Right hindlimb (tissue), 1 donor: ENCODE measurements around the gene VPS54.
"Not testable (repeated sequence)": the region's sequence is repeated elsewhere in the genome, so short reads cannot be mapped to it uniquely, and the experiment has no call there.

Source experiments
- DNase-seq: peaks from one replicate; pipeline ENCODE4 v3.0.0-alpha.2; 2018

Gene VPS54

GRCh38 chr2:64023485-64024258 is 4.4 kb upstream of the VPS54 start:
- no peak for DNase-seq

GRCh38 chr2:64021578-64021977 is 2.4 kb upstream of the VPS54 start:
- DNase-seq = no peak

- no peak for DNase-seq
Observed at GRCh38 chr2:64019975-64020528, 824 bp upstream of the VPS54 start.

GRCh38 chr2:64018701-64019082 is 536 bp downstream of the VPS54 start:
- DNase-seq = peak; percentile 77

GRCh38 chr2:64017811-64018700 is 1.2 kb downstream of the VPS54 start:
- DNase-seq = peak; percentile 39

- no peak for DNase-seq
Observed at GRCh38 chr2:64015898-64016297, 3.3 kb downstream of the VPS54 start.

- DNase-seq = no peak
Observed at GRCh38 chr2:64015391-64015790, 3.8 kb downstream of the VPS54 start.

GRCh38 chr2:64014628-64015027 is 4.6 kb downstream of the VPS54 start:
- DNase-seq = no peak

GRCh38 chr2:64013053-64013452 is 6.2 kb downstream of the VPS54 start:
- DNase-seq = no peak

- no peak for DNase-seq
Observed at GRCh38 chr2:64012115-64012514, 7.1 kb downstream of the VPS54 start.

GRCh38 chr2:64008434-64009009 is 10.7 kb downstream of the VPS54 start:
- DNase-seq = no peak

GRCh38 chr2:64007924-64008323 is 11.3 kb downstream of the VPS54 start:
- DNase-seq = no peak

GRCh38 chr2:64005707-64006356 is 13.4 kb downstream of the VPS54 start:
- no peak for DNase-seq

GRCh38 chr2:64003239-64003638 is 16.0 kb downstream of the VPS54 start:
- no peak for DNase-seq

- no peak for DNase-seq
Observed at GRCh38 chr2:64001382-64002101, 17.7 kb downstream of the VPS54 start.

GRCh38 chr2:64000630-64001381 is 18.4 kb downstream of the VPS54 start:
- DNase-seq = no peak

GRCh38 chr2:63999049-63999448 is 20.2 kb downstream of the VPS54 start:
- no peak for DNase-seq

- not testable (repeated sequence) for DNase-seq
Observed at GRCh38 chr2:63996582-63997198, 22.5 kb downstream of the VPS54 start.

GRCh38 chr2:63994329-63995070 is 24.7 kb downstream of the VPS54 start:
- not testable (repeated sequence) for DNase-seq

GRCh38 chr2:63993871-63994270 is 25.4 kb downstream of the VPS54 start:
- no peak for DNase-seq
